Measurements from ENCODE around the gene MYOCD. TPM values are rescaled to one million over a fixed set of nuclear protein-coding genes. Genes with fewer than 3 reads are reported as not detected.

MYOCD gene
- total RNA-seq, 1 experiment from 2014 or later = not detected

GRCh38 chr17:12659500-12659899 is 6.2 kb upstream of the MYOCD start:
- no peak for ATAC-seq
- no peak overlapping the region for H2AFZ ChIP-seq (ENCODE audit: low read depth, low read length, poor library complexity, severe bottlenecking)
- BruUV-seq (replicated peaks) = no TSS peak

More at GRCh38 chr17:12659500-12659899, 6.2 kb upstream of the MYOCD start:
- Histone ChIP-seq H3K9me3 (ENCODE audit: control insufficient read depth in 1 of 2, insufficient read depth in 1 of 2, low read depth in 1 of 2, low read length in 2 of 2) (no peaks in the 10 kb centered on the region), H3K27me3 (ENCODE audit: insufficient read depth, low read length) (peaks cover 21% of the 10 kb centered on the region; the same call in 1 of the 2 replicates), H3K9ac (ENCODE audit: low read length) (no peak overlapping the region), H3K9me2 (ENCODE audit: insufficient read depth) (no peaks in the 10 kb centered on the region), H3K79me2 (ENCODE audit: insufficient read depth, low read length) (no peaks in the 10 kb centered on the region), H4K20me1 (ENCODE audit: insufficient read depth) (no peaks in the 10 kb centered on the region), H3K4me3 (replicated peaks in 1 of 2; ENCODE audit: low read depth in 1 of 2, low read length in 2 of 2) (no peak overlapping the region), H3K27ac (ENCODE audit: low read depth, low read length) (no peak overlapping the region), H3K4me2 (ENCODE audit: low read length) (no peak overlapping the region), H3K4me1 (ENCODE audit: control insufficient read depth in 1 of 2, insufficient read depth in 2 of 2, low read length in 2 of 2) (no peaks in the 10 kb centered on the region), H3K36me3 (ENCODE audit: control insufficient read depth in 1 of 2, insufficient read depth in 2 of 2, low read length in 2 of 2) (no peaks in the 10 kb centered on the region)
- CTCF ChIA-PET = no interaction called here
- no peak for TF ChIP-seq ELF1 (IDR thresholded peaks at IDR 0.05; ENCODE audit: borderline replicate concordance, low read depth)
- no peak for TF ChIP-seq POLR2A (IDR thresholded peaks at IDR 0.05; ENCODE audit: borderline replicate concordance, extremely low read depth, insufficient read depth, insufficient read length)
- TF ChIP-seq EZH2phosphoT487 (IDR thresholded peaks at IDR 0.05; ENCODE audit: borderline replicate concordance) = no peak
- no peak for TF ChIP-seq JUND (IDR thresholded peaks at IDR 0.05)
- TF ChIP-seq ATF3 (IDR thresholded peaks at IDR 0.05) = no peak
- no peak for TF ChIP-seq ZNF274 (IDR thresholded peaks at IDR 0.05; ENCODE audit: low read depth, low read length)
- TF ChIP-seq SRF (IDR thresholded peaks at IDR 0.05; ENCODE audit: low read depth) = no peak
- no peak for TF ChIP-seq FOSL1 (IDR thresholded peaks at IDR 0.05; ENCODE audit: low read depth)
- TF ChIP-seq ZBTB33 (IDR thresholded peaks at IDR 0.05; ENCODE audit: extremely low read depth, insufficient replicate concordance, low read length) = no peak
- no peak for TF ChIP-seq TCF7L2 (IDR thresholded peaks at IDR 0.05; ENCODE audit: borderline replicate concordance, extremely low read depth, insufficient read depth, insufficient read length)
- no peak for TF ChIP-seq RAD21 (IDR thresholded peaks at IDR 0.05; ENCODE audit: low read depth)
- no peak for TF ChIP-seq EZH2 (IDR thresholded peaks at IDR 0.05)
- no peak for TF ChIP-seq CTCF (IDR thresholded peaks at IDR 0.05 in 2 of 3, conservative IDR thresholded peaks at IDR 0.05 in 1 of 3; ENCODE audit: borderline replicate concordance in 1 of 3, insufficient read depth in 1 of 3, low read depth in 2 of 3, low read length in 2 of 3)
- no peak for TF ChIP-seq SIN3A (IDR thresholded peaks at IDR 0.05; ENCODE audit: low read depth)
- no peak for TF ChIP-seq EGR1 (IDR thresholded peaks at IDR 0.05; ENCODE audit: low read depth)
- TF ChIP-seq REST (IDR thresholded peaks at IDR 0.05; ENCODE audit: low read depth) = no peak
- no peak for TF ChIP-seq ZFX (IDR thresholded peaks at IDR 0.05)
- no peak for TF ChIP-seq CEBPB (IDR thresholded peaks at IDR 0.05; ENCODE audit: low read depth)
- intact Hi-C loops (cut with micrococcal nuclease) = loop anchor here (10.0 kb wide), 1 partner anchor 65 kb away; no protein-coding TSS in a partner anchor
- RAD21 ChIA-PET (ENCODE audit: low non-redundant PET in 1 of 2, low total read pairs in 2 of 2, uncharacterized antibody in 2 of 2, unreplicated experiment in 2 of 2) = no interaction called here
- no peak for DNase-seq (ENCODE audit: low read depth, low spot score)
- POLR2A ChIA-PET = no interaction called here
